ENCODE data around the gene PGAM2.

PGAM2 gene

GRCh38 chr7:44066494-44067063 lies 1.2 kb upstream of the PGAM2 start:
- no peak for DNase-seq (ENCODE audit: low read depth in 2 of 2)

- DNase-seq (ENCODE audit: low read depth in 2 of 2): no peak
Measured at GRCh38 chr7:44066111-44066460, 719 bp upstream of the PGAM2 start.

- no peak for DNase-seq (ENCODE audit: low read depth in 2 of 2)
Measured at GRCh38 chr7:44064791-44065430, 456 bp downstream of the PGAM2 start.

- no peak for DNase-seq (ENCODE audit: low read depth in 2 of 2)
Measured at GRCh38 chr7:44063894-44064651, 1.3 kb downstream of the PGAM2 start.

GRCh38 chr7:44063547-44063893 lies 1.8 kb downstream of the PGAM2 start:
- no peak for DNase-seq (ENCODE audit: low read depth in 2 of 2)

- no peak for DNase-seq (ENCODE audit: low read depth in 2 of 2)
Measured at GRCh38 chr7:44062903-44063295, 2.5 kb downstream of the PGAM2 start.

GRCh38 chr7:44062180-44062902 lies 3.0 kb downstream of the PGAM2 start:
- DNase-seq (ENCODE audit: low read depth in 2 of 2): no peak

GRCh38 chr7:44061645-44062179 lies 3.7 kb downstream of the PGAM2 start:
- no peak for DNase-seq (ENCODE audit: low read depth in 2 of 2)

GRCh38 chr7:44060948-44061644 lies 4.3 kb downstream of the PGAM2 start:
- no peak for DNase-seq (ENCODE audit: low read depth in 2 of 2)

- no peak for DNase-seq (ENCODE audit: low read depth in 2 of 2)
Measured at GRCh38 chr7:44060091-44060947, 5.0 kb downstream of the PGAM2 start.

- no peak for DNase-seq (ENCODE audit: low read depth in 2 of 2)
Measured at GRCh38 chr7:44059219-44060090, 5.9 kb downstream of the PGAM2 start.

- DNase-seq (ENCODE audit: low read depth in 2 of 2): no peak
Measured at GRCh38 chr7:44058759-44059218, 6.6 kb downstream of the PGAM2 start.

- no peak for DNase-seq (ENCODE audit: low read depth in 2 of 2)
Measured at GRCh38 chr7:44057849-44058758, 7.3 kb downstream of the PGAM2 start.

- no peak for DNase-seq (ENCODE audit: low read depth in 2 of 2)
Measured at GRCh38 chr7:44057181-44057848, 8.1 kb downstream of the PGAM2 start.

- no peak for DNase-seq (ENCODE audit: low read depth in 2 of 2)
Measured at GRCh38 chr7:44056681-44057080, 8.7 kb downstream of the PGAM2 start.

- DNase-seq (ENCODE audit: low read depth in 2 of 2): no peak
Measured at GRCh38 chr7:44052771-44053365, 12.5 kb downstream of the PGAM2 start.

- DNase-seq (ENCODE audit: low read depth in 2 of 2): no peak
Measured at GRCh38 chr7:44051611-44052220, 13.7 kb downstream of the PGAM2 start.
